Endothelial cell of umbilical vein (primary cell): ENCODE results near the gene LYRM4. TPM values are rescaled to one million over a fixed set of nuclear protein-coding genes. Genes with fewer than 3 reads are reported as not detected.
A peak's percentile ranks its signal among the peaks of the same experiment; 100 is the strongest.

ENCODE experiments used
- BruUV-seq: library from RNA; stranded (reverse); fragments of 400-500 nt; replicated peaks from 2 replicates; lab custom pipeline; 2021; lab: Mats Ljungman, UMichigan
- CTCF ChIA-PET: fragments of 300-600, 350-600 bp; sonication (Branson Sonifier 250); formaldehyde crosslinking; loops from one replicate; lab custom pipeline; 2021; ENCODE audit warnings: antibody characterized with exemption, inconsistent platforms; lab: Charles Lee
- POLR2A ChIA-PET: fragments of 300-600, 350-600 bp; sonication (Branson Sonifier 250); formaldehyde crosslinking; loops from one replicate; lab custom pipeline; 2021; ENCODE audit warnings: antibody characterized with exemption, inconsistent platforms; lab: Charles Lee
- DNase-seq: peaks from one replicate; pipeline ENCODE4 v3.0.0-alpha.2; 2011; ENCODE audit warnings: low read depth, low spot score
- FAIRE-seq: peaks from 2 replicates; lab custom pipeline; 2011; peaks lifted over from hg19 to GRCh38; lab: Jason Lieb, UNC
- H2AFZ ChIP-seq: 2 replicates; pipeline ENCODE4 v1.6.0; 2012; ENCODE audit warnings: low read depth, low read length, control low read depth, inconsistent platforms
- H3K27ac ChIP-seq: 2 replicates; pipeline ENCODE4 v1.5.1; 2011; ENCODE audit warnings: low read depth, mild to moderate bottlenecking, control low read depth, low read length, moderate library complexity; ENCODE audit not compliant: insufficient read depth
- H3K27me3 ChIP-seq, 2 experiments: 2 replicates each; pipeline versions ENCODE4 v1.6.0 to v1.6.1; 2011; ENCODE audit warnings: low read length in 2 of 2, mixed read lengths in 1 of 2; ENCODE audit not compliant: control insufficient read depth in 2 of 2, insufficient read depth in 2 of 2
- H3K36me3 ChIP-seq, 2 experiments: 2 replicates in 1 of 2; 3 replicates in 1 of 2; pipeline ENCODE4 v1.5.1; 2011; ENCODE audit warnings: low read length in 2 of 2, mild to moderate bottlenecking in 1 of 2, moderate library complexity in 1 of 2; ENCODE audit not compliant: control insufficient read depth in 2 of 2, insufficient read depth in 2 of 2; ENCODE audit errors: extremely low read depth in 1 of 2
- H3K4me1 ChIP-seq: 3 replicates; pipeline ENCODE4 v1.5.1; 2011; ENCODE audit warnings: mild to moderate bottlenecking, low read length; ENCODE audit not compliant: control insufficient read depth, insufficient read depth; ENCODE audit errors: extremely low read depth
- H3K4me2 ChIP-seq: 2 replicates; pipeline ENCODE4 v1.6.1; 2011; ENCODE audit warnings: low read length, control low read depth, mixed read lengths; ENCODE audit not compliant: insufficient read depth
- H3K4me3 ChIP-seq, 3 experiments: fragments of 200-600 bp in 1 of 3; sonication (generic), shearing (Covaris generic) in 1 of 3; replicated peaks in 1 of 3; 2 replicates each; pipeline ENCODE4 v1.5.1; 2011 to 2016; ENCODE audit warnings: control low read depth in 3 of 3, low read length in 3 of 3, mild to moderate bottlenecking in 2 of 3, inconsistent platforms in 1 of 3, low read depth in 1 of 3, moderate library complexity in 1 of 3; ENCODE audit not compliant: insufficient read depth in 1 of 3
- H3K79me2 ChIP-seq: 2 replicates; pipeline ENCODE4 v1.6.0; 2012; ENCODE audit warnings: low read length, inconsistent platforms; ENCODE audit not compliant: control insufficient read depth, insufficient read depth
- H3K9ac ChIP-seq: replicated peaks from 2 replicates; pipeline ENCODE3; 2011; ENCODE audit warnings: low read length, control low read depth; ENCODE audit not compliant: insufficient read depth; ENCODE audit errors: extremely low read depth
- H3K9me1 ChIP-seq: replicated peaks from 3 replicates; pipeline ENCODE4 v1.6.0; 2011; ENCODE audit warnings: mild to moderate bottlenecking, low read length; ENCODE audit not compliant: control insufficient read depth, insufficient read depth; ENCODE audit errors: extremely low read depth
- H3K9me3 ChIP-seq: replicated peaks from 2 replicates; pipeline ENCODE4 v1.5.1; 2012; ENCODE audit warnings: low read length, inconsistent platforms; ENCODE audit not compliant: control insufficient read depth, insufficient read depth
- H4K20me1 ChIP-seq: replicated peaks from 2 replicates; pipeline ENCODE3; 2011; ENCODE audit warnings: mild to moderate bottlenecking, low read length; ENCODE audit not compliant: control insufficient read depth, insufficient read depth; ENCODE audit errors: extremely low read depth
- EZH2 ChIP-seq: IDR thresholded peaks from 2 replicates; pipeline ENCODE4 v1.6.1; 2012; ENCODE audit warnings: borderline replicate concordance, low read depth, mild to moderate bottlenecking, moderate library complexity, low read length, inconsistent platforms; ENCODE audit not compliant: severe bottlenecking
- FOS ChIP-seq: IDR thresholded peaks from 2 replicates; pipeline ENCODE4 v1.6.1; 2011; ENCODE audit warnings: mild to moderate bottlenecking, low read length, moderate library complexity, borderline replicate concordance; ENCODE audit not compliant: insufficient read depth
- GATA2 ChIP-seq: IDR thresholded peaks from 2 replicates; pipeline ENCODE4 v1.7.0; 2011; ENCODE audit warnings: low read depth, mild to moderate bottlenecking, moderate library complexity, mixed read lengths, low read length; ENCODE audit not compliant: insufficient read length, insufficient read depth
- JUN ChIP-seq: IDR thresholded peaks from 2 replicates; pipeline ENCODE4 v1.6.1; 2011; ENCODE audit warnings: borderline replicate concordance, low read depth; ENCODE audit not compliant: insufficient read length, insufficient read depth
- MAX ChIP-seq: IDR thresholded peaks from 2 replicates; pipeline ENCODE4 v1.6.1; 2011; ENCODE audit not compliant: insufficient read depth, insufficient read length
- MYC ChIP-seq: IDR thresholded peaks from one replicate; pipeline ENCODE4 v1.6.1; 2011; ENCODE audit warnings: mild to moderate bottlenecking, low read depth, low read length
- POLR2A ChIP-seq: IDR thresholded peaks from 2 replicates; pipeline ENCODE4 v1.6.1; 2012; ENCODE audit warnings: low read depth, mild to moderate bottlenecking, control low read depth, low read length
- POLR2AphosphoS5 ChIP-seq: IDR thresholded peaks from 2 replicates; pipeline ENCODE4 v1.6.1; 2012; ENCODE audit warnings: low read depth, mild to moderate bottlenecking, control low read depth, low read length, moderate library complexity; ENCODE audit not compliant: insufficient read depth
- dilution Hi-C: fragments of 300-500 bp; cut with MboI; formaldehyde crosslinking; loops from one replicate; pipeline ENCODE4 v1.15.0; 2019; ENCODE audit warnings: low sequenced_read_pairs; ENCODE audit not compliant: extremely low pct_ligation_motif_present
- intact Hi-C: fragments of 100-400 bp; cut with micrococcal nuclease; formaldehyde crosslinking; loops from one replicate; pipeline ENCODE4 v1.10.0; 2022
- polyA plus RNA-seq, 4 experiments: library from polyadenylated mRNA; depleted of rRNA in 3 of 4; stranded (reverse) in 3 of 4; unstranded in 1 of 4; fragments of >200 nt; gene quantifications; 2 replicates each; pipeline versions ENCODE4 v1.2.1 to v1.2.3, GENCODE V29; 2011 to 2012; ENCODE audit warnings: missing spikeins in 1 of 4
- total RNA-seq: library from RNA; stranded (reverse); gene quantifications from 2 replicates; pipeline ENCODE4 v1.2.3, GENCODE V29; 2021
- TF ChIP-seq, protein P1 (sequence below), 2 donors: IDR thresholded peaks; 1 replicate in 1 of 2; 2 replicates in 1 of 2; pipeline ENCODE4 v1.5.1; 2011; ENCODE audit warnings: low read length in 2 of 2, mild to moderate bottlenecking in 2 of 2, moderate library complexity in 2 of 2, control low read depth in 1 of 2, inconsistent platforms in 1 of 2, low read depth in 1 of 2; ENCODE audit not compliant: insufficient read depth in 1 of 2; ENCODE audit errors: extremely low read depth in 1 of 2

The LYRM4 gene
- total and polyA plus RNA-seq, 2 donors (not counting 3 experiments of a cell fraction or from before 2014, with no cell fraction given): 39.5 to 44.0 TPM

GRCh38 chr6:5205035-5205507 is 55.7 kb downstream of the LYRM4 start:
- Histone ChIP-seq H2AFZ (peak overlapping the region; percentile 4), H4K20me1 (no peaks in the 10 kb centered on the region), H3K36me3 (no peaks in the 10 kb centered on the region), H3K9me3 (no peaks in the 10 kb centered on the region), H3K9ac (peak overlapping the region; percentile 14), H3K4me1 (peaks cover 27% of the 10 kb centered on the region), H3K4me3 (no peak overlapping the region), H3K27ac (peak overlapping the region; percentile 56), H3K27me3 (no peaks in the 10 kb centered on the region), H3K4me2 (peak overlapping the region; percentile 53), H3K79me2 (no peaks in the 10 kb centered on the region), H3K9me1 (no peaks in the 10 kb centered on the region)
- FAIRE-seq (peak; percentile 84), DNase-seq (peak; percentile 76)
- ChIA-PET POLR2A (no interaction called here), CTCF (interaction anchor here (1.3 to 1.7 kb wide), 4 partner anchors 12 to 61 kb away, joined by 3 to 13 read pairs (median 4); no protein-coding TSS in a partner anchor)
- dilution Hi-C loops: no loop called here
- intact Hi-C loops: loop anchor here (2.0 kb wide), 2 partner anchors 26 to 56 kb away; partner anchors contain the start of genes FARS2 and LYRM4
- TF ChIP-seq EZH2: no peak
- TF ChIP-seq MAX: no peak
- no peak for TF ChIP-seq MYC
- TF ChIP-seq JUN: peak; percentile 56
- peak; percentile 29 for TF ChIP-seq POLR2AphosphoS5
- BruUV-seq: no TSS peak

DNA sequence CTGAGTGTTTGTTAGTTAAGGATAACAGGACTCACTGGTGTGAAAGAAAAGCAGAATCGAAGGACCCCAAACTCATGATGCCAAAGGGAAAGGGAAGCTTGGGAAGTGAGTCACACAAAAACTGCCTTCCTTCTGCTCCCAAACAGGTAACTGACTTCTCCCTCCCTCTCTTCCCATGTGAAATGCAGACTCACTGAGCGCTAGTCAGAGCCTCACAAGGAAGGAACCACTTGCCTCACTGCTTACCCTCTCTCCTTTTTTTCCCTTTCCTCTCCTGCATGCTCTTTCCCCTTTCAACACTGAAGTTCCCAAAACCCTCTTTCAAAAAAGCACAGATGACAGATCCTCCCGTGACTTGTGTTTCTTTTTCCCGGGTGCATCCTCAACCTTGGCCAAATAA is 56.4 kb downstream of the LYRM4 start:
- Histone ChIP-seq H3K79me2 (no peaks in the 10 kb centered on the region), H3K4me2 (peak overlapping the region; percentile 53), H3K9ac (peak overlapping the region; percentile 14), H2AFZ (no peak overlapping the region), H3K36me3 (no peaks in the 10 kb centered on the region), H4K20me1 (no peaks in the 10 kb centered on the region), H3K4me3 (no peak overlapping the region), H3K27me3 (no peaks in the 10 kb centered on the region), H3K4me1 (peaks cover 27% of the 10 kb centered on the region), H3K9me3 (no peaks in the 10 kb centered on the region), H3K27ac (peak overlapping the region; percentile 56), H3K9me1 (no peaks in the 10 kb centered on the region)
- dilution Hi-C loops: no loop called here
- ChIA-PET CTCF (interaction anchor here (1.7 kb wide), 1 partner anchor 11 kb away, joined by 4 read pairs; no protein-coding TSS in a partner anchor), POLR2A (no interaction called here)
- intact Hi-C loops: loop anchor here (2.0 kb wide), 2 partner anchors 26 to 56 kb away; partner anchors contain the start of genes FARS2 and LYRM4
- TF ChIP-seq MYC (no peak), FOS (no peak), POLR2AphosphoS5 (no peak), EZH2 (no peak), GATA2 (no peak), MAX (no peak), JUN (no peak), POLR2A (no peak)
- TF ChIP-seq, protein P1, sequence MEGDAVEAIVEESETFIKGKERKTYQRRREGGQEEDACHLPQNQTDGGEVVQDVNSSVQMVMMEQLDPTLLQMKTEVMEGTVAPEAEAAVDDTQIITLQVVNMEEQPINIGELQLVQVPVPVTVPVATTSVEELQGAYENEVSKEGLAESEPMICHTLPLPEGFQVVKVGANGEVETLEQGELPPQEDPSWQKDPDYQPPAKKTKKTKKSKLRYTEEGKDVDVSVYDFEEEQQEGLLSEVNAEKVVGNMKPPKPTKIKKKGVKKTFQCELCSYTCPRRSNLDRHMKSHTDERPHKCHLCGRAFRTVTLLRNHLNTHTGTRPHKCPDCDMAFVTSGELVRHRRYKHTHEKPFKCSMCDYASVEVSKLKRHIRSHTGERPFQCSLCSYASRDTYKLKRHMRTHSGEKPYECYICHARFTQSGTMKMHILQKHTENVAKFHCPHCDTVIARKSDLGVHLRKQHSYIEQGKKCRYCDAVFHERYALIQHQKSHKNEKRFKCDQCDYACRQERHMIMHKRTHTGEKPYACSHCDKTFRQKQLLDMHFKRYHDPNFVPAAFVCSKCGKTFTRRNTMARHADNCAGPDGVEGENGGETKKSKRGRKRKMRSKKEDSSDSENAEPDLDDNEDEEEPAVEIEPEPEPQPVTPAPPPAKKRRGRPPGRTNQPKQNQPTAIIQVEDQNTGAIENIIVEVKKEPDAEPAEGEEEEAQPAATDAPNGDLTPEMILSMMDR (IDR thresholded peaks at IDR 0.05; ENCODE audit: extremely low read depth in 1 of 2, insufficient read depth in 1 of 2, low read depth in 1 of 2, low read length in 2 of 2): no peak
- peak; percentile 79 for FAIRE-seq
- no TSS peak for BruUV-seq
- DNase-seq: peak; percentile 54
